MM.1S (cell line): Measurements from ENCODE around the gene HEXIM2.

Experiments
- DNase-seq: peaks from one replicate; pipeline ENCODE4 v3.0.0-alpha.2; 2015
- H2AFZ ChIP-seq: fragments of 300-600 bp; sonication (generic); 2 replicates; pipeline ENCODE4 v1.6.0; 2016; ENCODE audit warnings: antibody characterized with exemption, low read length
- H3F3A ChIP-seq: fragments of 300-600 bp; sonication (generic); 2 replicates; pipeline ENCODE4 v1.6.1; 2016; ENCODE audit warnings: mild to moderate bottlenecking, antibody characterized with exemption, low read length, moderate library complexity, mixed read lengths; ENCODE audit not compliant: insufficient read depth
- H3K27ac ChIP-seq: fragments of 300-600 bp; sonication (generic); 2 replicates; pipeline ENCODE4 v1.5.1; 2016; ENCODE audit warnings: mild to moderate bottlenecking, low read length
- H3K27me3 ChIP-seq: fragments of 300-600 bp; sonication (generic); replicated peaks from 2 replicates; pipeline ENCODE4 v1.6.0; 2016; ENCODE audit warnings: low read length; ENCODE audit not compliant: insufficient read depth
- H3K36me3 ChIP-seq: fragments of 300-600 bp; sonication (generic); replicated peaks from 2 replicates; pipeline ENCODE4 v1.6.1; 2016; ENCODE audit warnings: mild to moderate bottlenecking, low read length, mixed read lengths; ENCODE audit not compliant: insufficient read depth
- H3K4me1 ChIP-seq: fragments of 300-600 bp; sonication (generic); 2 replicates; pipeline ENCODE4 v1.6.1; 2016; ENCODE audit warnings: low read length, mixed read lengths
- H3K4me2 ChIP-seq: fragments of 300-600 bp; sonication (generic); 2 replicates; pipeline ENCODE4 v1.6.0; 2016; ENCODE audit warnings: low read depth, low read length
- H3K4me3 ChIP-seq: fragments of 300-600 bp; sonication (generic); 2 replicates; pipeline ENCODE4 v1.5.1; 2016; ENCODE audit warnings: low read length, mixed read lengths
- H3K79me2 ChIP-seq: fragments of 300-600 bp; sonication (generic); 2 replicates; pipeline ENCODE4 v1.6.1; 2016; ENCODE audit warnings: mixed run types, low read length, mixed read lengths
- H3K9ac ChIP-seq: fragments of 300-600 bp; sonication (generic); 2 replicates; pipeline ENCODE4 v1.6.1; 2016; ENCODE audit warnings: low read length, mixed read lengths
- H3K9me2 ChIP-seq: fragments of 300-600 bp; sonication (generic); replicated peaks from 2 replicates; pipeline ENCODE4 v1.6.1; 2016; ENCODE audit warnings: mild to moderate bottlenecking, low read length, mixed read lengths; ENCODE audit not compliant: insufficient read depth
- H3K9me3 ChIP-seq: fragments of 300-600 bp; sonication (generic); replicated peaks from 2 replicates; pipeline ENCODE4 v1.6.1; 2016; ENCODE audit warnings: mild to moderate bottlenecking, low read length, mixed read lengths; ENCODE audit not compliant: insufficient read depth
- H4K20me1 ChIP-seq: fragments of 300-600 bp; sonication (generic); 2 replicates; pipeline ENCODE4 v1.6.1; 2016; ENCODE audit warnings: mild to moderate bottlenecking, low read length, moderate library complexity, mixed read lengths; ENCODE audit not compliant: insufficient read depth
- CTCF ChIP-seq: fragments of 300-600 bp; sonication (generic); IDR thresholded peaks from 2 replicates; pipeline ENCODE4 v1.5.1; 2016; ENCODE audit warnings: antibody characterized with exemption, low read length, mixed read lengths
- EZH2 ChIP-seq: fragments of 300-600 bp; sonication (generic); optimal IDR thresholded peaks from 2 replicates; pipeline ENCODE3; 2017; ENCODE audit warnings: low read depth, mild to moderate bottlenecking, antibody characterized with exemption, low read length, mixed read lengths
- EZH2phosphoT487 ChIP-seq: fragments of 300-600 bp; sonication (generic); IDR thresholded peaks from 2 replicates; pipeline ENCODE4 v1.6.1; 2018; ENCODE audit warnings: antibody characterized with exemption, low read length

HEXIM2 gene

DNA sequence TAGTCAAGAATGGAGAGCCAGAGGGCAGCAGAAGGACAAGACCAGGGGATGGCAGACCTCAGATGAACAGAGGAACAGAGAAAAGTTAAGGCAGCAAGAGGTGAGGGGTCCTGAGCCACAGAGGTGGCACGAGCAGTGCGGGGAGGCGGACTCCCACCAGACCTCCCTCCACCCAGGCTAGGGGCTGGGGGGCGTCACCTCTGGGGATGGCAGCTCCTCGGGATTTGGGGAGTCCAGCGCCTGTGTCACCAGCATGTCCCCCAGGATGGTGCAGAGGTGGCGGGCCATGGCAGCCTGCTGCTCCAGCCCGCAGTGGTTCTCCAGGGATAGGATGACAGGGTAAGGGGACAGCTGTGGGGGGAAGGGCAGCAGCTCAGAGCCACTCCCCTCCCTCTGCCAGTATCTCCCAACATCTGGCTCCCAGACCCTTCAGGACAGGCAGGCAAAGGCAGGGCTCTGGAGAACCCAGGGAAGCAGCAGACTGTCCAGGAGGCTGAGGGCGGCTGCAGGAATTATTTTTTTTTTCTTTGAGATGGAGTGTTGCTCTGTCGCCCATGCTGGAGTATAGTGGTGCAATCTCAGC lies 45.1 kb upstream of the HEXIM2 start:
- Histone ChIP-seq H3K27me3 (no peaks in the 10 kb centered on the region; the same call in none of the 2 replicates), H3K27ac (no peak overlapping the region), H3K79me2 (no peaks in the 10 kb centered on the region), H3K4me3 (no peak overlapping the region), H2AFZ (no peak overlapping the region), H4K20me1 (no peaks in the 10 kb centered on the region), H3F3A (no peaks in the 10 kb centered on the region), H3K4me1 (no peaks in the 10 kb centered on the region), H3K9ac (no peak overlapping the region), H3K9me2 (no peaks in the 10 kb centered on the region), H3K36me3 (no peaks in the 10 kb centered on the region), H3K9me3 (no peaks in the 10 kb centered on the region), H3K4me2 (no peak overlapping the region)
- TF ChIP-seq EZH2phosphoT487 = no peak
- no peak for TF ChIP-seq EZH2
- TF ChIP-seq CTCF = no peak
- DNase-seq = no peak

DNA sequence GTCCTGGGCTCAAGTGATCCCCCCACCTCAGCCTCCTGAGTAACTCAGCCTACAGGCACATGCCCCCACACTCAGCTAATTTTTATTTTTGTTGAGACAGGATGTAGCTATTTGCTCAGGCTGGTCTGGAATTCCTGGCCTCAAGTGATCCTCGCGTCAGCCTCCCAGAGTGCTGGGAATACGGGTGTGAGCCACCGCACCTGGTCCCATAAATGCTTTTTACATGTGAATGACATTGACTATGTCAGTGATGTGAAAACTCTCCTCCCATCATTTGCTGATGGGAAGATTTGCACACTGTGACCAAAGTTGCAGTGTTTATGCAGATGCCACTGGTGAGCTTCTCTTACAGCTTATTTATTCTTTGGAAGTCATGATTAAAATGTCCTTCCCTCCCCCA lies 44.3 kb upstream of the HEXIM2 start:
- no peak overlapping the region for H2AFZ ChIP-seq
- no peaks in the 10 kb centered on the region for H3K36me3 ChIP-seq
- H3K9ac ChIP-seq = no peak overlapping the region
- TF ChIP-seq EZH2 = no peak
- TF ChIP-seq EZH2phosphoT487 = no peak
- TF ChIP-seq CTCF = no peak
- H4K20me1 ChIP-seq = no peaks in the 10 kb centered on the region
- H3K9me3 ChIP-seq = no peaks in the 10 kb centered on the region
- no peaks in the 10 kb centered on the region for H3K4me1 ChIP-seq
- no peaks in the 10 kb centered on the region for H3K79me2 ChIP-seq
- no peak overlapping the region for H3K27ac ChIP-seq
- peaks cover under 1% of the 10 kb centered on the region for H3K27me3 ChIP-seq
- H3K4me2 ChIP-seq = no peak overlapping the region
- H3F3A ChIP-seq = no peaks in the 10 kb centered on the region
- no peak for DNase-seq
- H3K9me2 ChIP-seq = no peaks in the 10 kb centered on the region
- H3K4me3 ChIP-seq = no peak overlapping the region

DNA sequence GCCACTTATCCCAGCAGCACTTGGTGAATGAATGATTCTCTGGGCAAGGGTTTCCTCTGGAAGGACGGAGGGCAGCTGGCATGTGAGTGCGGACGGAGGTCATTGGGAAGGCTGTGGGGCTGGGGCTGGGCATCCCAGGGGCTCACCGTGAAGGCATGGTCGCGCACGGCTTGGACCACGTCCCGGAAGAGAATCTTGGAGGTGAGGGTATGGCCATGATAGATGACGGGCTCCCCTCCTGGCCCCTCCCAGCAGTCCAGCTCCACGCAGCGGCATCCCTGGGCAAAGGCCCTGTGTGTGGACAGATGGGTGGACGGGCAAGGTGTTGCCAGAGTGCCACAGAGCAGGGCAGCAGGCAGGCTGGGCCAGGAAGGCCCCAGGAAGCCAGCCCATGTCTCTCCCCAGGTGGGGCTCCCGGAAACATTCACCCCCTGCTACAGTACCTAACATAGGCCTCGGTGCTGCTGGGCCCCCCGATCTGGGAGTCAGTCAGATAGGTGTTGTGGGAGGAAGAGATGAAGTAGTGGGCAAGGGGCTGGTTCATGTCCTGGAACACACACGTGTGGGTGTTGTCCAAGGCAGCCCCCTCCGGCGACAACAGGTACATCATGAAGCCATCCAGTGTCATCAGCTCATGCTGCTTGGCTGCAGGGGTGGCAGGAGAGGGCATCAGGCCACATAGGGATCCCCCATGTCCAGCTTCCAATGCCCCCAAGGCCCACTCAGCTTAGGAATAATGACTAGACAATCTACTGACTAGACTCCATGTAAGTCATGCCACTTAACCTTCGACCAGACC lies 43.6 kb upstream of the HEXIM2 start:
- no peaks in the 10 kb centered on the region for H3K9me2 ChIP-seq
- TF ChIP-seq EZH2phosphoT487 (no peak), EZH2 (no peak), CTCF (no peak)
- no peaks in the 10 kb centered on the region for H3K9me3 ChIP-seq
- H3K27ac ChIP-seq = no peak overlapping the region
- DNase-seq = no peak
- H3K36me3 ChIP-seq = no peaks in the 10 kb centered on the region
- H3K4me3 ChIP-seq = no peak overlapping the region
- no peak overlapping the region for H3K9ac ChIP-seq
- no peaks in the 10 kb centered on the region for H4K20me1 ChIP-seq
- H3K4me2 ChIP-seq = no peak overlapping the region
- H2AFZ ChIP-seq = no peak overlapping the region
- no peaks in the 10 kb centered on the region for H3F3A ChIP-seq
- H3K27me3 ChIP-seq = peaks cover 6% of the 10 kb centered on the region
- H3K79me2 ChIP-seq = no peaks in the 10 kb centered on the region
- no peaks in the 10 kb centered on the region for H3K4me1 ChIP-seq
